Tibial nerve (tissue), 4 donors: ENCODE results near the gene PCSK5.

Experiments used
- EP300 ChIP-seq, 2 donors: sonication (generic); formaldehyde crosslinking; IDR thresholded peaks; one replicate each; pipeline ENCODE4 v1.6.1; 2017; ENCODE audit warnings: antibody characterized with exemption in 2 of 2, mild to moderate bottlenecking in 1 of 2
- POLR2A ChIP-seq, 2 donors: fragments of 450-650 bp; IDR thresholded peaks; one replicate each; pipeline ENCODE4 v1.6.1; 2017; ENCODE audit warnings: antibody characterized with exemption in 2 of 2, mild to moderate bottlenecking in 2 of 2, moderate library complexity in 2 of 2
- TF ChIP-seq, protein P1 (sequence below), 5 experiments: fragments of 200-600 bp in 3 of 5; fragments of 450-650 bp in 2 of 5; sonication (generic) in 3 of 5; IDR thresholded peaks; one replicate each; pipeline ENCODE4 v1.5.1; 2016 to 2019; ENCODE audit warnings: antibody characterized with exemption in 5 of 5, mild to moderate bottlenecking in 3 of 5, moderate library complexity in 2 of 5

DNA sequence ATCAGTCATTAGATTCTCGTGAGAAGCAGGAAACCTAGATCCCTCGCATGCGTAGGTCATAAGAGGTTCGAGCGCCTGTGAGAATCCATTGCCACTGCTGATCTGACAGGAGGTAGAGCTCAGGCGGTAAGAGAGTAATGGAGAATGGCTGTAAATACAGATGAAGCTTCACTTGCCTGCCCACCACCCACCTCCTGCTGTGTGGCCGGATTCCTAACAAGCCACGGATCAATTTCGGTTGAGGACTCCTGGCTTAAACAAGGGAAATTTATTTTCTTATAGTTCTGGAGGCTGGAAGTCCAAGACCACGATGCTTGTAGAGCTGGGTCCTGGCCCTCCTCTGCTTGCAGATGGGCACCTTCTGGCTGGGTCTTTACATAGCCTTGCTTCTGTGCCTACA, 200.4 kb downstream of the PCSK5 start:
- TF ChIP-seq, protein P1, sequence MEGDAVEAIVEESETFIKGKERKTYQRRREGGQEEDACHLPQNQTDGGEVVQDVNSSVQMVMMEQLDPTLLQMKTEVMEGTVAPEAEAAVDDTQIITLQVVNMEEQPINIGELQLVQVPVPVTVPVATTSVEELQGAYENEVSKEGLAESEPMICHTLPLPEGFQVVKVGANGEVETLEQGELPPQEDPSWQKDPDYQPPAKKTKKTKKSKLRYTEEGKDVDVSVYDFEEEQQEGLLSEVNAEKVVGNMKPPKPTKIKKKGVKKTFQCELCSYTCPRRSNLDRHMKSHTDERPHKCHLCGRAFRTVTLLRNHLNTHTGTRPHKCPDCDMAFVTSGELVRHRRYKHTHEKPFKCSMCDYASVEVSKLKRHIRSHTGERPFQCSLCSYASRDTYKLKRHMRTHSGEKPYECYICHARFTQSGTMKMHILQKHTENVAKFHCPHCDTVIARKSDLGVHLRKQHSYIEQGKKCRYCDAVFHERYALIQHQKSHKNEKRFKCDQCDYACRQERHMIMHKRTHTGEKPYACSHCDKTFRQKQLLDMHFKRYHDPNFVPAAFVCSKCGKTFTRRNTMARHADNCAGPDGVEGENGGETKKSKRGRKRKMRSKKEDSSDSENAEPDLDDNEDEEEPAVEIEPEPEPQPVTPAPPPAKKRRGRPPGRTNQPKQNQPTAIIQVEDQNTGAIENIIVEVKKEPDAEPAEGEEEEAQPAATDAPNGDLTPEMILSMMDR (IDR thresholded peaks at IDR 0.05): no peak
- TF ChIP-seq EP300 (IDR thresholded peaks at IDR 0.05): no peak
- no peak for TF ChIP-seq POLR2A (IDR thresholded peaks at IDR 0.05)
